Mucosa of stomach (tissue), 1 donor: ENCODE results near the gene TRIM17.

Experiments used
- H3K27me3 ChIP-seq: one replicate; pipeline ENCODE4 v1.7.0; 2013; ENCODE audit warnings: mild to moderate bottlenecking, low read length; ENCODE audit not compliant: control insufficient read depth, insufficient read depth
- H3K36me3 ChIP-seq: one replicate; pipeline ENCODE4 v1.7.0; 2013; ENCODE audit warnings: low read length; ENCODE audit not compliant: control insufficient read depth, insufficient read depth
- H3K4me1 ChIP-seq: one replicate; pipeline ENCODE4 v1.7.0; 2013; ENCODE audit warnings: mild to moderate bottlenecking, low read length; ENCODE audit not compliant: control insufficient read depth, insufficient read depth
- H3K4me3 ChIP-seq: one replicate; pipeline ENCODE4 v1.7.0; 2013; ENCODE audit warnings: low read length
- H3K9ac ChIP-seq: one replicate; pipeline ENCODE4 v1.7.0; 2013; ENCODE audit warnings: mild to moderate bottlenecking, low read length, moderate library complexity
- H3K9me3 ChIP-seq: one replicate; pipeline ENCODE4 v1.7.0; 2013; ENCODE audit warnings: mild to moderate bottlenecking, low read length, moderate library complexity; ENCODE audit not compliant: control insufficient read depth
- donor health status: Pancreatic carcinoma.

The TRIM17 gene

DNA sequence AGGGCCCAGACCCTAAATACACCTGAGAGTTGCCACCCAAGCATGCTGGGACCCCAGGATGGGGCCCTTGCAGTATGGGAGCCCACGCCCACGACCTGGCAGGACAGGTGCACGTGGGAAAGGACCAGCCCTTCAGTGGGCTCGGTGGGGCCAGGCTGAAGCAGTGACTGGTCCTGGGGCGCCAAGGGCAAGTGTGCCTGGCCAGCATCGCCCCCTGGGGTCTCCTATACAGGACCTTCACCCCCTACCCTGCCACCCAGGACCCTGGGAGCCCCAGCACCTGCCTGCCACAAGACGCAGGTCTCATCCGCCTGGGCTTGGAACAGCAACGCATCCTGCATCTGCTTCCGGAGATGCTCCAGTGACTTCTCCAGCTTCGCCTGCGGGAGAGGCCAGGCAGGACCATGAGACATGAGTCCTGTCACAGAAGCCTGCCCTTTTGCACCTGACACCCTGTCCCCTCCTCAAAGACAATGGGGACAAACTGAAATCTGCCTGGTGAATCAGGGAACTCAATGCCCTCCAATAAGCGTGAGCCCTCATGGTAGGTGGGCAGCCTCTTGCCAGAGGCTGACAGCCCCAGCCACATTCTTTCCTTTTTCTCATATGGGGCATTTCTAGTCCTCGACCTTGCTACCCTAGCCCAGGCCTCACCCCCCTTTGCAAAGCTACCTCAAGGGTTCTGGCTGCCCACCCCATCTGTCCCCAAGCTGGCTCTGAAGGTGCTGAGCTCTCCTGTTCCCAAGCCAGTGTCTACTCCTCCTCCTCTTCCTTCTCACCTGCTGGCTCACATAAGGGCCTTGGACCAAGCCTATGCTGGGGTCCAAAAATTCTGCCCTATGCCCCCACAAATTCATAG lies 14.7 kb downstream of the TRIM17 start:
- Histone ChIP-seq H3K4me3 (no peak overlapping the region), H3K36me3 (peaks cover 13% of the 10 kb centered on the region), H3K9me3 (no peaks in the 10 kb centered on the region), H3K4me1 (peaks cover 20% of the 10 kb centered on the region), H3K27me3 (no peaks in the 10 kb centered on the region), H3K9ac (no peak overlapping the region)

GRCh38 chr1:228400692-228401454 lies 15.8 kb downstream of the TRIM17 start:
- Histone ChIP-seq H3K9ac (no peak overlapping the region), H3K36me3 (peaks cover 13% of the 10 kb centered on the region), H3K9me3 (no peaks in the 10 kb centered on the region), H3K4me3 (no peak overlapping the region), H3K27me3 (no peaks in the 10 kb centered on the region), H3K4me1 (peaks cover 20% of the 10 kb centered on the region)

- Histone ChIP-seq H3K9ac (no peak overlapping the region), H3K9me3 (no peaks in the 10 kb centered on the region), H3K27me3 (no peaks in the 10 kb centered on the region), H3K4me3 (no peak overlapping the region), H3K36me3 (peaks cover 13% of the 10 kb centered on the region), H3K4me1 (peaks cover 14% of the 10 kb centered on the region)
These were observed 16.4 kb downstream of the TRIM17 start for GRCh38 chr1:228400237-228400651.

DNA sequence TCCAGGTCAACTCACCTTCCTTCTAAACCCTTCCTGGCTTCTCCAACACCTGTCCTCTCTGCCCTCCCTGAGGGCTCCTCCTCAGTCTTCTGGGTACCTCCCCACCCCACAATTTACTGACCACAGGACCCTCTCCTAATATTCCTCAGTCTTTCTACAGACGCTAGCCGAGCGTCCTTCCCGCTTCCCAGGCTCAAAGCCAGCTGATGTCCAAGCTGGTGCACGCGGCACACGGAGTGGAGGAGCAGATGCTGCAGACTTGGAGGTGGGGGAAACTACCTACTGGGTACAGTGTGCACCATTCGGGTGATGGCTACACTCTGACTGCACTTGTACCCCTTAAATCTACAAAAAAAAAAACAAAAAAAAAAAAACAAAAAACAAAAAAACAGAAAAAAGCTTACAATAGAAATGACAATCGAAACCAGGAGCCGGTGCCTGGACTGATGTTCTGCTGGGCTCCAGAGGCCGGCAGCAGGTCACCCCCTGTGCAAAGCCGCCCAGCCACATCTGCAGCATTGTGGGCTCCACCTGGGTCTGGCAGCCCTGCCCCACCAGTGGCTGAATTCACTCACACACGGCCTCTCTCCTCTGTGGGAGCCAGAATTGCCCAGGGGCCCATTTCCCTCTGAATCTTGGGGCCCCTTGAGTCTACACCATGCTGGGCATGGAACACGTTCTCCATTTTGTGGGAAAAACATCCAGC lies 17.0 kb downstream of the TRIM17 start:
- peaks cover 9% of the 10 kb centered on the region for H3K4me1 ChIP-seq
- H3K4me3 ChIP-seq, result no peak overlapping the region
- H3K9me3 ChIP-seq, result no peaks in the 10 kb centered on the region
- no peaks in the 10 kb centered on the region for H3K27me3 ChIP-seq
- H3K9ac ChIP-seq, result no peak overlapping the region
- H3K36me3 ChIP-seq, result peaks cover 18% of the 10 kb centered on the region

DNA sequence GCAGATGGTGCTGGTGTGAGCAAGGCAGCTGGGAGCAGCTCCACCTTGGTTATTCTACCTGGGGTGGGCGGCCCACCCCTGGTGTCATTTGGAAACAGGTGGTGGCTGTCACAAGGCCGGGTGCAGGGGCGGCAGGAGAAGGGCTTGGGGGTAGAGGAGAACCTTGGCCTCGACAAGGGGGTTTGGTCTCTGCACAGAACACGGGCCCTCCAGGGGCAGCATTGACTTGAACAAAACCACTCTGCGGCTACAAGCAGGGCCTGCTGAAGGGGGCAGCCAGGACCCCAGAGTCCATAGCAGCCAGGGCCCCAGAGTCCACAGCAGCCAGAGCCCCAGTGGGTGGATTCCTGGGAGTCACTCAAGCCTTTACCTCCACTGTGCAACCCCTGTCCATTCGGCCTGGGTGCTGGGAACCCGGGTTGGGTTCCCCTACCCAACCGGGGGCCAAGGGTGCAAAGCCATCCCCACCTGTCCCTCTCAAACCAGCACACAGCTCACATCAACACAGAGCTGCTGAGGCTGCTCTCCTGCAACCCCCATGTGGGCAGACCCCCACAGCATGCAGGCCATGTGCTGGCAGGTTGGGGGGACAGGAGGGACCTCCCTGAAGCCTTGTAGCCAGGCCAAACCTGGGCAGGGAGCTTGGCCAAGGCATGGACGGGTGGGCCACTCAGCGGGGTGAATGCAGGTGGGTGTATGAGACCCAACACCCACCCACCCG lies 17.8 kb downstream of the TRIM17 start:
- Histone ChIP-seq H3K36me3 (peaks cover 22% of the 10 kb centered on the region), H3K9me3 (no peaks in the 10 kb centered on the region)

DNA sequence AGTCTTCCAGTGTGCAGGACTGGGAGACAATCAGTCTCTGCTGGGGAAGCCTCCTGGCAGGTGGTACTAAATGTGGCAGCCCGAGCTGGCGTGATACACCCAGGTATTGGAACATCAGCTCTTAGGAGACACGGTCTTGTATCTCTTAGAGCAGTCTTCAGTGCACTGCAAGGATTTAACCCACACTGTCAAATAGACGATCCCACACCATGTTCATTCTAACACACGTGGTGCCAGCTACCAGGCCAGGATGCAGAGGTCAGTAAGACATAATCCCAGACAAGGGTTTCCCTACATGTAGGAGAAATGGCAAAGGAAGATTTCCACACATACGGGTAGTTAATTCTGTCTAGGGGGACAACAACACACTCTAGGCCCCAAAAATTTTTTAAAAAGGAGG lies 18.7 kb downstream of the TRIM17 start:
- Histone ChIP-seq H3K9ac (no peak overlapping the region), H3K9me3 (no peaks in the 10 kb centered on the region), H3K36me3 (peaks cover 22% of the 10 kb centered on the region), H3K4me3 (no peak overlapping the region), H3K4me1 (no peaks in the 10 kb centered on the region), H3K27me3 (no peaks in the 10 kb centered on the region)

More for the DNA sequence above, 17.8 kb downstream of the TRIM17 start:
- Histone ChIP-seq H3K9ac (no peak overlapping the region), H3K4me1 (peaks cover 2% of the 10 kb centered on the region), H3K27me3 (no peaks in the 10 kb centered on the region), H3K4me3 (no peak overlapping the region)

- no peaks in the 10 kb centered on the region for H3K4me1 ChIP-seq
- no peaks in the 10 kb centered on the region for H3K9me3 ChIP-seq
- no peak overlapping the region for H3K4me3 ChIP-seq
- no peak overlapping the region for H3K9ac ChIP-seq
- peaks cover 21% of the 10 kb centered on the region for H3K36me3 ChIP-seq
- no peaks in the 10 kb centered on the region for H3K27me3 ChIP-seq
These were observed 19.6 kb downstream of the TRIM17 start for GRCh38 chr1:228396770-228397662.

- H3K27me3 ChIP-seq, result no peaks in the 10 kb centered on the region
- H3K9me3 ChIP-seq, result no peaks in the 10 kb centered on the region
- peaks cover 15% of the 10 kb centered on the region for H3K36me3 ChIP-seq
These were observed 21.9 kb downstream of the TRIM17 start for GRCh38 chr1:228394571-228395394.

GRCh38 chr1:228393811-228394570 lies 22.7 kb downstream of the TRIM17 start:
- no peaks in the 10 kb centered on the region for H3K27me3 ChIP-seq
- peaks cover 15% of the 10 kb centered on the region for H3K36me3 ChIP-seq
- H3K4me1 ChIP-seq, result no peaks in the 10 kb centered on the region
- no peak overlapping the region for H3K9ac ChIP-seq
- H3K9me3 ChIP-seq, result no peaks in the 10 kb centered on the region
- H3K4me3 ChIP-seq, result no peak overlapping the region

More at GRCh38 chr1:228394571-228395394, 21.9 kb downstream of the TRIM17 start:
- no peak overlapping the region for H3K9ac ChIP-seq
- H3K4me1 ChIP-seq, result no peaks in the 10 kb centered on the region
- no peak overlapping the region for H3K4me3 ChIP-seq

DNA sequence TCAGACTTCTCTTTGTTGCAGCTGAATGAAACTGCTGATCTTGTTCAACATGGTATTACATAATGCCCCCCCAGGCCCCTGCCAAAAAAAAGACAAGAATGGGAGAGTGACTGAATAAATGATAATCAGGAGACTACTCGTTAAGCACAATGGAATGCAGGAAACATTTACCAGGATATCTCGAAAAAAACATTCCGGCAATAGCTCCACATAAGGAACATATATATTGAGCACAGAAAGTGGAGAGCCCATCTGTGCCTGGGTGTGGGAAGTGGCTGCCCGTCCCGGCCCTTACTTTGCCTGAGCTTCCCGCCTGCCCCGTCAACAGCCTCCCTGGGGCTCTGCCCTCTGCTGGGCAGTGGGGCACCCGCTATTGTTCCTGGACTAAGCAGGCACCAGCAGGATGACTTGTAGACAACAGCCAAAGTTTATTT lies 23.4 kb downstream of the TRIM17 start:
- Histone ChIP-seq H3K9me3 (no peaks in the 10 kb centered on the region), H3K4me3 (no peak overlapping the region), H3K36me3 (peaks cover 15% of the 10 kb centered on the region), H3K4me1 (no peaks in the 10 kb centered on the region), H3K27me3 (no peaks in the 10 kb centered on the region), H3K9ac (no peak overlapping the region)
